ENCODE results near the gene SEC61G. TPM values are rescaled to one million over a fixed set of nuclear protein-coding genes. Genes with fewer than 3 reads are reported as not detected.

The SEC61G gene
- total RNA-seq, 2 experiments from 2014 or later: 43.9 to 51.3 TPM

DNA sequence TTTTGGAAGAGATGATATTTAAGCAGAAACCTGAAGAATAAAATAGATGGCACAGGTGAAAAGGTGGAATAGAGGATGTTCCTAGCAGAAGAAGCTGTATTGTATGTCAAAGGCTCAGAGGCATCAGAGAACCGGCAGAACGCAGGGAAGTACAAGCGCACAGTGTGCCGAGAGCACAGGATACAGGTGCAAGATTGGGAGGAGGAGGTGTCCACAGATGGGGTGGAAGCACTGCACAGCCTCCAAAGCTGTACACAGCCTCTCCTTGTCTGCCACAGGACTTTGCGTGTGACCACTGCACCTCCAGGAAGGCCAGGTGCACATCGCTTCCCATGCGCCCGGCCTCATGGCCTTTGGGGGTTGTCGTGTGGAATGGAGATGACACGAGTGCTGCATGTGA, 23.3 kb upstream of the SEC61G start:
- Histone ChIP-seq H3K4me1 (ENCODE audit: insufficient read depth, low read length) (no peaks in the 10 kb centered on the region), H3K4me3 (ENCODE audit: low read length) (no peak overlapping the region), H3K27me3 (ENCODE audit: control insufficient read depth in 1 of 2, insufficient read depth in 2 of 2, low read length in 2 of 2) (no peaks in the 10 kb centered on the region), H3K27ac (ENCODE audit: low read depth in 1 of 2, low read length in 2 of 2) (no peak overlapping the region), H3K9me3 (ENCODE audit: control insufficient read depth in 1 of 2, insufficient read depth in 1 of 2, low read length in 2 of 2) (no peaks in the 10 kb centered on the region), H3K36me3 (ENCODE audit: insufficient read depth, low read length) (no peaks in the 10 kb centered on the region)
- no peaks in the 10 kb centered on the region for H3K4me1 Mint-ChIP-seq (ENCODE audit: low read depth)
- no peak overlapping the region for H3K27ac Mint-ChIP-seq
- ChIA-PET POLR2A (no interaction called here), CTCF (no interaction called here)
- H3K9me3 Mint-ChIP-seq: no peaks in the 10 kb centered on the region
- ATAC-seq (ENCODE audit: poor library complexity) (no peak), DNase-seq (no peak)
- TF ChIP-seq, protein P1, sequence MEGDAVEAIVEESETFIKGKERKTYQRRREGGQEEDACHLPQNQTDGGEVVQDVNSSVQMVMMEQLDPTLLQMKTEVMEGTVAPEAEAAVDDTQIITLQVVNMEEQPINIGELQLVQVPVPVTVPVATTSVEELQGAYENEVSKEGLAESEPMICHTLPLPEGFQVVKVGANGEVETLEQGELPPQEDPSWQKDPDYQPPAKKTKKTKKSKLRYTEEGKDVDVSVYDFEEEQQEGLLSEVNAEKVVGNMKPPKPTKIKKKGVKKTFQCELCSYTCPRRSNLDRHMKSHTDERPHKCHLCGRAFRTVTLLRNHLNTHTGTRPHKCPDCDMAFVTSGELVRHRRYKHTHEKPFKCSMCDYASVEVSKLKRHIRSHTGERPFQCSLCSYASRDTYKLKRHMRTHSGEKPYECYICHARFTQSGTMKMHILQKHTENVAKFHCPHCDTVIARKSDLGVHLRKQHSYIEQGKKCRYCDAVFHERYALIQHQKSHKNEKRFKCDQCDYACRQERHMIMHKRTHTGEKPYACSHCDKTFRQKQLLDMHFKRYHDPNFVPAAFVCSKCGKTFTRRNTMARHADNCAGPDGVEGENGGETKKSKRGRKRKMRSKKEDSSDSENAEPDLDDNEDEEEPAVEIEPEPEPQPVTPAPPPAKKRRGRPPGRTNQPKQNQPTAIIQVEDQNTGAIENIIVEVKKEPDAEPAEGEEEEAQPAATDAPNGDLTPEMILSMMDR (IDR thresholded peaks at IDR 0.05): no peak
- intact Hi-C loops (cut with DNase I, micrococcal nuclease): no loop called here
- H3K4me3 Mint-ChIP-seq: no peak overlapping the region
- peaks cover 16% of the 10 kb centered on the region for H3K27me3 Mint-ChIP-seq
- H3K36me3 Mint-ChIP-seq (ENCODE audit: low read depth): no peaks in the 10 kb centered on the region

DNA sequence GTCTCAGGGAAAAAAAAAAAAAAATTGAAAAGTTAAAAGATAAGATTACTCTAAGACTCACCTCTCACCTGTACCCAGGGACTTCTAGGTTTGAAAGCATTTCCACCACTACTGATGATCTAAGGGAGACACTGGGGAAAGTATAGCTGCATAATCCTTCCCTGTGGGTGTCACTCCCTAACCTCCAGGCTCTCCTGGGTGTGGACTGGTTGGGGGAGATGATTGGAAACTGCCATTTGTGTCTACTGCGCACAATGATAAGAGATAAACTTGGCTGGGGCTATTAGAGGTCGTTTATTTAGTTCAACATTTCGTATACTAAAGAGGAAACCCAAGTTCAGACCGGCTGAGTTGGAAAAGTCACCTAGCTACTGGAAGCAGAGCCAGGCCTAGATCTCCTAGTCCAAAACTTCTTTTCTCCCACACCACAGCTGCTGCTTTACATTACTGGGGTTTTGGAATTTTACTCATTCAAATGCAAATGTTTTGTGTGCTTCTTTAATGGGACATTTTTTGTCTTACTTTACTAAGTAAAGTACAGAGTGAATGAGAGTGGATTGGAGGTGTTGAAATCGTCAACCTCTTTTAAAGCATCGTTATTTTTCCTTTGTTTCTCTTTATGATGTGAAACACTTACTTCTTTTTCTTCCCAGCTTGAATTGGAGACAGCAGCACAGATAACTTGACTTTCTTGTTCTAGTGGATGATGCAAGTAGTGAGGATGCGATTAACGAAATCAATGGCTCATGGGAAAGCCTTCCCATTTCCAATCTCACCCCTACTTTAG, 22.3 kb upstream of the SEC61G start:
- Histone ChIP-seq H3K9me3 (ENCODE audit: control insufficient read depth in 1 of 2, insufficient read depth in 1 of 2, low read length in 2 of 2) (peaks cover 0 to 8% of the 10 kb centered on the region in 2 experiments), H3K27me3 (ENCODE audit: control insufficient read depth in 1 of 2, insufficient read depth in 2 of 2, low read length in 2 of 2) (no peaks in the 10 kb centered on the region), H3K27ac (ENCODE audit: low read depth in 1 of 2, low read length in 2 of 2) (no peak overlapping the region), H3K4me3 (ENCODE audit: low read length) (no peak overlapping the region), H3K36me3 (ENCODE audit: insufficient read depth, low read length) (no peaks in the 10 kb centered on the region), H3K4me1 (ENCODE audit: insufficient read depth, low read length) (no peaks in the 10 kb centered on the region)
- no peak overlapping the region for H3K4me3 Mint-ChIP-seq
- H3K9me3 Mint-ChIP-seq: peaks cover 4% of the 10 kb centered on the region
- no peaks in the 10 kb centered on the region for H3K36me3 Mint-ChIP-seq (ENCODE audit: low read depth)
- TF ChIP-seq, protein P1 (IDR thresholded peaks at IDR 0.05): no peak
- ChIA-PET CTCF (no interaction called here), POLR2A (no interaction called here)
- H3K4me1 Mint-ChIP-seq (ENCODE audit: low read depth): no peaks in the 10 kb centered on the region
- no peak for ATAC-seq (ENCODE audit: poor library complexity)
- DNase-seq: no peak
- H3K27me3 Mint-ChIP-seq: peaks cover 16% of the 10 kb centered on the region
- H3K27ac Mint-ChIP-seq: no peak overlapping the region
- intact Hi-C loops (cut with DNase I, micrococcal nuclease): no loop called here

DNA sequence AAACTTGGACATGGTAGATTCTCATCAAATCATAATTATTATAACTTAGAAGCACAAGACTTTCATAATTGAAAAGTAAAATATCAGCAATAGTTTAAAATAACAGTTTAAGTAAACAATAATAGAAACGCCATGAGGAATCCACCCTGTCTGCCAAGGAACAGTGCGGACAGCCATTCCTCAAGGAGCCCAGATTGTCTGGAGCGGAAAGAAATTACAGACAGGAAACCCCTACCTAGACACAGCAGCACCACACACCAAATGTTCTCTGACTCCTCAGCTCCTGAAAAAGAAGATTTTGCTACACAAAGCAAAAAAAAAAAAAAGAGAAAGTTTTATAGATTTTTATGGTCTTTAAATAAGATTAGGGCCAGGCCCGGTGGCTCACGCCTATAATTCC, 21.5 kb upstream of the SEC61G start:
- H3K27me3 ChIP-seq (ENCODE audit: control insufficient read depth in 1 of 2, insufficient read depth in 2 of 2, low read length in 2 of 2): no peaks in the 10 kb centered on the region
- H3K36me3 ChIP-seq (ENCODE audit: insufficient read depth, low read length): no peaks in the 10 kb centered on the region
- Mint-ChIP-seq H3K9me3 (peaks cover 8% of the 10 kb centered on the region), H3K27ac (no peak overlapping the region), H3K4me1 (ENCODE audit: low read depth) (no peaks in the 10 kb centered on the region), H3K36me3 (ENCODE audit: low read depth) (no peaks in the 10 kb centered on the region), H3K4me3 (no peak overlapping the region), H3K27me3 (peaks cover 16% of the 10 kb centered on the region)
- DNase-seq: no peak
- no peak overlapping the region for H3K27ac ChIP-seq (ENCODE audit: low read depth in 1 of 2, low read length in 2 of 2)
- intact Hi-C loops (cut with DNase I, micrococcal nuclease): no loop called here
- peaks cover 0 to 8% of the 10 kb centered on the region in 2 experiments for H3K9me3 ChIP-seq (ENCODE audit: control insufficient read depth in 1 of 2, insufficient read depth in 1 of 2, low read length in 2 of 2)
- ChIA-PET CTCF (no interaction called here), POLR2A (no interaction called here)
- ATAC-seq (ENCODE audit: poor library complexity): no peak
- H3K4me3 ChIP-seq (ENCODE audit: low read length): no peak overlapping the region
- no peaks in the 10 kb centered on the region for H3K4me1 ChIP-seq (ENCODE audit: insufficient read depth, low read length)
- TF ChIP-seq, protein P1 (IDR thresholded peaks at IDR 0.05): no peak
